SK-N-SH (cell line): ENCODE results near the gene ERC2.
"Not testable (repeated sequence)": the region's sequence is repeated elsewhere in the genome, so short reads cannot be mapped to it uniquely, and the experiment has no call there.

Source experiments
- ELF1 ChIP-seq: IDR thresholded peaks from 2 replicates; pipeline ENCODE4 v1.4.0; 2012
- EP300 ChIP-seq, 2 experiments: IDR thresholded peaks; 2 replicates each; pipeline versions ENCODE4 v1.4.0 to v1.6.1; 2012; ENCODE audit warnings: borderline replicate concordance in 1 of 2, low read depth in 1 of 2, low read length in 1 of 2
- EZH2phosphoT487 ChIP-seq: fragments of 200-600 bp; sonication (generic); IDR thresholded peaks from 2 replicates; pipeline ENCODE4 v1.6.1; 2017; ENCODE audit warnings: low read depth, mixed run types, mild to moderate bottlenecking, antibody characterized with exemption, moderate library complexity, borderline replicate concordance
- POLR2AphosphoS5 ChIP-seq: IDR thresholded peaks from 2 replicates; pipeline ENCODE4 v1.6.1; 2012; ENCODE audit warnings: low read depth, low read length
- RAD21 ChIP-seq: IDR thresholded peaks from 2 replicates; pipeline ENCODE4 v1.6.1; 2012; ENCODE audit warnings: mild to moderate bottlenecking, low read length
- RCOR1 ChIP-seq: fragments of 150-350 bp; IDR thresholded peaks from 2 replicates; pipeline ENCODE4 v1.6.1; 2017; ENCODE audit warnings: antibody characterized with exemption, low read length
- RFX5 ChIP-seq: IDR thresholded peaks from 2 replicates; pipeline ENCODE4 v1.6.1; 2012; ENCODE audit warnings: mild to moderate bottlenecking, improper control_type of control experiment, low read length
- SIN3A ChIP-seq: IDR thresholded peaks from 2 replicates; pipeline ENCODE4 v1.6.1; 2012; ENCODE audit warnings: low read depth, mild to moderate bottlenecking, low read length, moderate library complexity, borderline replicate concordance
- TAF1 ChIP-seq: IDR thresholded peaks from 2 replicates; pipeline ENCODE4 v1.6.1; 2012; ENCODE audit warnings: low read depth, mild to moderate bottlenecking, low read length, moderate library complexity, borderline replicate concordance
- TEAD4 ChIP-seq: IDR thresholded peaks from 2 replicates; pipeline ENCODE4 v1.4.0; 2012; ENCODE audit warnings: mild to moderate bottlenecking, borderline replicate concordance; ENCODE audit not compliant: insufficient read depth
- USF1 ChIP-seq: IDR thresholded peaks from 2 replicates; pipeline ENCODE4 v1.4.0; 2012; ENCODE audit warnings: low read depth, borderline replicate concordance
- TF ChIP-seq, protein P1 (sequence below): fragments of 200-600 bp; sonication (generic); IDR thresholded peaks from 2 replicates; pipeline ENCODE4 v1.6.1; 2017; ENCODE audit warnings: antibody characterized with exemption, mild to moderate bottlenecking, moderate library complexity
- TF ChIP-seq, protein P2 (sequence below): fragments of 150-350 bp; IDR thresholded peaks from 2 replicates; pipeline ENCODE4 v1.6.1; 2016; ENCODE audit warnings: mild to moderate bottlenecking, low read depth, low read length
- TF ChIP-seq, protein P3 (sequence below): IDR thresholded peaks from 2 replicates; pipeline ENCODE4 v1.6.1; 2012; ENCODE audit warnings: mild to moderate bottlenecking, low read depth, low read length, moderate library complexity

GRCh38 chr3:56015374-56015773, 452.9 kb downstream of the ERC2 start:
- not testable (repeated sequence) for TF ChIP-seq EZH2phosphoT487; SIN3A; POLR2AphosphoS5; RAD21; USF1; TEAD4; TAF1; RFX5; EP300 (IDR thresholded peaks at IDR 0.05; ENCODE audit: borderline replicate concordance in 1 of 2, low read depth in 1 of 2, low read length in 1 of 2); RCOR1; ELF1
- TF ChIP-seq, protein P1, sequence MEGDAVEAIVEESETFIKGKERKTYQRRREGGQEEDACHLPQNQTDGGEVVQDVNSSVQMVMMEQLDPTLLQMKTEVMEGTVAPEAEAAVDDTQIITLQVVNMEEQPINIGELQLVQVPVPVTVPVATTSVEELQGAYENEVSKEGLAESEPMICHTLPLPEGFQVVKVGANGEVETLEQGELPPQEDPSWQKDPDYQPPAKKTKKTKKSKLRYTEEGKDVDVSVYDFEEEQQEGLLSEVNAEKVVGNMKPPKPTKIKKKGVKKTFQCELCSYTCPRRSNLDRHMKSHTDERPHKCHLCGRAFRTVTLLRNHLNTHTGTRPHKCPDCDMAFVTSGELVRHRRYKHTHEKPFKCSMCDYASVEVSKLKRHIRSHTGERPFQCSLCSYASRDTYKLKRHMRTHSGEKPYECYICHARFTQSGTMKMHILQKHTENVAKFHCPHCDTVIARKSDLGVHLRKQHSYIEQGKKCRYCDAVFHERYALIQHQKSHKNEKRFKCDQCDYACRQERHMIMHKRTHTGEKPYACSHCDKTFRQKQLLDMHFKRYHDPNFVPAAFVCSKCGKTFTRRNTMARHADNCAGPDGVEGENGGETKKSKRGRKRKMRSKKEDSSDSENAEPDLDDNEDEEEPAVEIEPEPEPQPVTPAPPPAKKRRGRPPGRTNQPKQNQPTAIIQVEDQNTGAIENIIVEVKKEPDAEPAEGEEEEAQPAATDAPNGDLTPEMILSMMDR = not testable (repeated sequence)
- TF ChIP-seq, protein P2, sequence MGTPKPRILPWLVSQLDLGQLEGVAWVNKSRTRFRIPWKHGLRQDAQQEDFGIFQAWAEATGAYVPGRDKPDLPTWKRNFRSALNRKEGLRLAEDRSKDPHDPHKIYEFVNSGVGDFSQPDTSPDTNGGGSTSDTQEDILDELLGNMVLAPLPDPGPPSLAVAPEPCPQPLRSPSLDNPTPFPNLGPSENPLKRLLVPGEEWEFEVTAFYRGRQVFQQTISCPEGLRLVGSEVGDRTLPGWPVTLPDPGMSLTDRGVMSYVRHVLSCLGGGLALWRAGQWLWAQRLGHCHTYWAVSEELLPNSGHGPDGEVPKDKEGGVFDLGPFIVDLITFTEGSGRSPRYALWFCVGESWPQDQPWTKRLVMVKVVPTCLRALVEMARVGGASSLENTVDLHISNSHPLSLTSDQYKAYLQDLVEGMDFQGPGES = not testable (repeated sequence)
- TF ChIP-seq, protein P3, sequence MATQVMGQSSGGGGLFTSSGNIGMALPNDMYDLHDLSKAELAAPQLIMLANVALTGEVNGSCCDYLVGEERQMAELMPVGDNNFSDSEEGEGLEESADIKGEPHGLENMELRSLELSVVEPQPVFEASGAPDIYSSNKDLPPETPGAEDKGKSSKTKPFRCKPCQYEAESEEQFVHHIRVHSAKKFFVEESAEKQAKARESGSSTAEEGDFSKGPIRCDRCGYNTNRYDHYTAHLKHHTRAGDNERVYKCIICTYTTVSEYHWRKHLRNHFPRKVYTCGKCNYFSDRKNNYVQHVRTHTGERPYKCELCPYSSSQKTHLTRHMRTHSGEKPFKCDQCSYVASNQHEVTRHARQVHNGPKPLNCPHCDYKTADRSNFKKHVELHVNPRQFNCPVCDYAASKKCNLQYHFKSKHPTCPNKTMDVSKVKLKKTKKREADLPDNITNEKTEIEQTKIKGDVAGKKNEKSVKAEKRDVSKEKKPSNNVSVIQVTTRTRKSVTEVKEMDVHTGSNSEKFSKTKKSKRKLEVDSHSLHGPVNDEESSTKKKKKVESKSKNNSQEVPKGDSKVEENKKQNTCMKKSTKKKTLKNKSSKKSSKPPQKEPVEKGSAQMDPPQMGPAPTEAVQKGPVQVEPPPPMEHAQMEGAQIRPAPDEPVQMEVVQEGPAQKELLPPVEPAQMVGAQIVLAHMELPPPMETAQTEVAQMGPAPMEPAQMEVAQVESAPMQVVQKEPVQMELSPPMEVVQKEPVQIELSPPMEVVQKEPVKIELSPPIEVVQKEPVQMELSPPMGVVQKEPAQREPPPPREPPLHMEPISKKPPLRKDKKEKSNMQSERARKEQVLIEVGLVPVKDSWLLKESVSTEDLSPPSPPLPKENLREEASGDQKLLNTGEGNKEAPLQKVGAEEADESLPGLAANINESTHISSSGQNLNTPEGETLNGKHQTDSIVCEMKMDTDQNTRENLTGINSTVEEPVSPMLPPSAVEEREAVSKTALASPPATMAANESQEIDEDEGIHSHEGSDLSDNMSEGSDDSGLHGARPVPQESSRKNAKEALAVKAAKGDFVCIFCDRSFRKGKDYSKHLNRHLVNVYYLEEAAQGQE = not testable (repeated sequence)
